Upper lobe of right lung (tissue), 1 donor: Measurements from ENCODE around the gene PYHIN1. TPM values are rescaled to one million over a fixed set of nuclear protein-coding genes. Genes with fewer than 3 reads are reported as not detected.
A peak's percentile ranks its signal among the peaks of the same experiment; 100 is the strongest.

Experiments
- ATAC-seq: fragments of 200-7000 bp; cut with Tn5 transposase; one replicate; pipeline ENCODE4 v1.9.1; 2020; ENCODE audit warnings: mild to moderate bottlenecking, moderate library complexity
- DNase-seq: peaks from one replicate; pipeline ENCODE4 v3.0.0-alpha.2; 2020
- H3K27ac ChIP-seq: fragments of 200-600 bp; one replicate; pipeline ENCODE4 v1.8.0; 2022
- H3K27me3 ChIP-seq: fragments of 200-600 bp; one replicate; pipeline ENCODE4 v1.8.0; 2022; ENCODE audit warnings: mild to moderate bottlenecking
- H3K36me3 ChIP-seq: fragments of 200-600 bp; one replicate; pipeline ENCODE4 v1.8.0; 2022
- H3K4me1 ChIP-seq: fragments of 200-600 bp; one replicate; pipeline ENCODE4 v1.8.0; 2022
- H3K4me3 ChIP-seq: fragments of 200-600 bp; one replicate; pipeline ENCODE4 v1.8.0; 2022; ENCODE audit warnings: mild to moderate bottlenecking
- H3K9me3 ChIP-seq: fragments of 200-600 bp; one replicate; pipeline ENCODE4 v1.8.0; 2022
- CTCF ChIP-seq: fragments of 200-600 bp; IDR thresholded peaks from one replicate; pipeline ENCODE4 v1.8.0; 2022; ENCODE audit warnings: antibody characterized with exemption
- intact Hi-C: fragments of 100-400 bp; cut with DNase I; formaldehyde crosslinking; loops from one replicate; pipeline ENCODE4 v1.11.0; 2022
- long read RNA-seq: library from polyadenylated mRNA; unstranded; transcript quantifications from one replicate; pipeline ENCODE4 v2.0.0, GENCODE V29; 2021
- total RNA-seq: library from RNA; stranded (reverse); fragmentation: NEBNext Ultra II Directional; extraction: Animal tissue kit (Norgen Biotek cat#: 25700); gene quantifications from one replicate; pipeline ENCODE4 v1.2.1, GENCODE V29; 2021
- donor health status: DM: no; HTN: yes; CAD: no; lungs with severe emphysema.

The PYHIN1 gene
- 2.6 TPM for total RNA-seq
- long read RNA-seq, result 0 reads

- Histone ChIP-seq H3K4me1 (no peaks in the 10 kb centered on the region), H3K4me3 (peak within 1 kb of the TSS; percentile 23), H3K27me3 (no peaks in the 10 kb centered on the region), H3K27ac (peak within 1 kb of the TSS; percentile 15), H3K36me3 (no peaks in the 10 kb centered on the region), H3K9me3 (no peaks in the 10 kb centered on the region)
- no peak for TF ChIP-seq CTCF
- peak; percentile 69 for ATAC-seq
- DNase-seq, result no peak
- intact Hi-C loops, result no loop called here
Measured at GRCh38 chr1:158931055-158931737, at the start of gene PYHIN1. Gene PYHIN1 (plus strand): TSS chr1:158931552. CDS start chr1:158936911, 5,359 bp downstream.

GRCh38 chr1:158893654-158894053, 37.7 kb upstream of the PYHIN1 start:
- ATAC-seq (no peak), DNase-seq (no peak)
- no peaks in the 10 kb centered on the region for H3K27me3 ChIP-seq
- H3K4me3 ChIP-seq, result no peak overlapping the region
- no peak for TF ChIP-seq CTCF
- intact Hi-C loops, result no loop called here
- no peak overlapping the region for H3K27ac ChIP-seq
- H3K36me3 ChIP-seq, result no peaks in the 10 kb centered on the region
- H3K9me3 ChIP-seq, result no peaks in the 10 kb centered on the region
- H3K4me1 ChIP-seq, result no peaks in the 10 kb centered on the region

GRCh38 chr1:158898722-158899121, 32.6 kb upstream of the PYHIN1 start:
- ATAC-seq, result no peak
- intact Hi-C loops, result no loop called here

GRCh38 chr1:158901623-158902022, 29.7 kb upstream of the PYHIN1 start:
- Histone ChIP-seq H3K36me3 (no peaks in the 10 kb centered on the region), H3K4me1 (no peaks in the 10 kb centered on the region), H3K9me3 (no peaks in the 10 kb centered on the region), H3K27ac (no peak overlapping the region), H3K27me3 (no peaks in the 10 kb centered on the region), H3K4me3 (no peak overlapping the region)
- no peak for TF ChIP-seq CTCF
- ATAC-seq, result no peak
- no peak for DNase-seq
- intact Hi-C loops, result no loop called here

More at GRCh38 chr1:158898722-158899121, 32.6 kb upstream of the PYHIN1 start:
- Histone ChIP-seq H3K4me1 (no peaks in the 10 kb centered on the region), H3K27me3 (no peaks in the 10 kb centered on the region), H3K36me3 (no peaks in the 10 kb centered on the region), H3K27ac (no peak overlapping the region), H3K9me3 (no peaks in the 10 kb centered on the region), H3K4me3 (no peak overlapping the region)
- DNase-seq, result no peak
- no peak for TF ChIP-seq CTCF

- Histone ChIP-seq H3K36me3 (no peaks in the 10 kb centered on the region), H3K27ac (no peak overlapping the region), H3K4me1 (no peaks in the 10 kb centered on the region), H3K9me3 (peaks cover 10% of the 10 kb centered on the region), H3K4me3 (no peak overlapping the region), H3K27me3 (no peaks in the 10 kb centered on the region)
- TF ChIP-seq CTCF, result no peak
- DNase-seq (no peak), ATAC-seq (no peak)
- intact Hi-C loops, result no loop called here
Measured at GRCh38 chr1:158916085-158916484, 15.3 kb upstream of the PYHIN1 start.

GRCh38 chr1:158924677-158925076, 6.7 kb upstream of the PYHIN1 start:
- Histone ChIP-seq H3K4me1 (no peaks in the 10 kb centered on the region), H3K36me3 (no peaks in the 10 kb centered on the region), H3K9me3 (no peaks in the 10 kb centered on the region), H3K4me3 (no peak overlapping the region), H3K27me3 (no peaks in the 10 kb centered on the region), H3K27ac (no peak overlapping the region)
- ATAC-seq, result no peak
- no peak for TF ChIP-seq CTCF
- intact Hi-C loops, result no loop called here
- DNase-seq, result no peak
